Peyer's patch (tissue), 4 donors: ENCODE results near the gene CCDC85A.

ENCODE experiments used
- CTCF ChIP-seq, 6 experiments: fragments of 450-650 bp in 4 of 6; fragments of 200-600 bp in 2 of 6; sonication (generic) in 1 of 6; IDR thresholded peaks; one replicate each; pipeline ENCODE4 v1.5.1; 2017 to 2019; ENCODE audit warnings: antibody characterized with exemption in 6 of 6, mild to moderate bottlenecking in 3 of 6, moderate library complexity in 1 of 6
- POLR2A ChIP-seq, 2 donors: fragments of 450-650 bp; IDR thresholded peaks; one replicate each; pipeline ENCODE4 v1.5.1; 2017; ENCODE audit warnings: antibody characterized with exemption in 2 of 2, mild to moderate bottlenecking in 2 of 2, moderate library complexity in 2 of 2

GRCh38 chr2:56364902-56365301, 181.1 kb downstream of the CCDC85A start:
- TF ChIP-seq CTCF (IDR thresholded peaks at IDR 0.05) (no peak), POLR2A (IDR thresholded peaks at IDR 0.05) (no peak)
